ENCODE results near the gene FILIP1L.

FILIP1L gene

DNA sequence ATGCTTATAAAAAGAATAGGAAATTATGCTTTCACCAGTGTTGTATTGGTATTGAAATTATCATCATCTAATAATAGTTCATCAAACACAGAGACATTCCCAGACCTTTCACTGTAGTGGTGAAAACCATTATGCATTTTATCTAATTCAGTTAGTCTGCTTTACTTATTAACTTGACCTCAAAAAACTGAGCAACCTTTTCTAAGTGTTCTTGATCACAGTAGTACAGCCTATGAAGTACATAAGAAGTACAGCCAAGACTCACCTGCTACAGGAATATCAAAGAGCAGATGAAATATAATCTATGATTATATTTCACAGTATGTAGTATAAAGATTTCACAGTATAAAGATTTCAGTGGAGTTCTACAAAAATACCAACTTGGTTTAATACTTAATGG is 75.2 kb downstream of the FILIP1L start:
- no peak for DNase-seq

- no peak for DNase-seq
Observed at GRCh38 chr3:100033903-100034471, 80.3 kb downstream of the FILIP1L start.

DNA sequence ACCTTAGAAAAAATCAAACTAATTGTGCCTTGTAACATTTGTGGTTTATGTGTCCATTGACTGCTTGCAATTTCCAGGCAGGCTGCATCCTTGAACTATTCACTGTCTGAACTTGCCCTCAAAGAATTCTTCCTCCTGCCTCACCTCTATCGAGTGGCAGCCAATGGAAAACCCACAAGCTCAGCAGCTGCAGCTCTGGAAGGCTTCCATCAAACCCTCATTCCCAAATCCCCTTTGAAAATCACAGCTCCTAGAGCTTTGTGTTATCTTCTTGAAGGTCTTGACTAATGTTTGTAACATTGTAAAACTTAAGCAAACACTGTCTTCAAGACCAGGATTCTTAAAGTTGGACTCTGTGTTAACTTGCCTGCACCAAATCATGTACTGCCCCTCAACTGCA is 81.1 kb downstream of the FILIP1L start:
- DNase-seq, result no peak

DNA sequence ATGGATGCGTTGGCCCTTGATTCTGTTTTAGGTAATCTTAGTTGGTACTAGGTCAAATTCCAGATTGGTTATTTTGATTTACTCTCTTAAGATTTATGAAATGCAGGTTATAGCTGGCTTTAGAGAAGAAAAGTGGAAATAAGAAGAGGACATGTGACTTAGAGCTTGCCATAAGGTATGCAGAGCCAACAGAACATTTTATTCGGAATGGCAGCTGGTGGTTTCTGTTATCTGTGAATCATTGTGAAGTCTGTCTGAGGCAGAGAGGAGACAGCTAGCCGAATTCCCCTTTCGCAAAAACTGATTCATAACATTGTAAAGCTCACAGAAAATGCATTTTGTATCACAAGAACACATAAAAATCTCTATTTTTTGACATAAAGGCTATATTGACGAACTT is 82.1 kb downstream of the FILIP1L start:
- DNase-seq, result no peak

GRCh38 chr3:100030914-100031425 is 83.3 kb downstream of the FILIP1L start:
- no peak for DNase-seq

DNA sequence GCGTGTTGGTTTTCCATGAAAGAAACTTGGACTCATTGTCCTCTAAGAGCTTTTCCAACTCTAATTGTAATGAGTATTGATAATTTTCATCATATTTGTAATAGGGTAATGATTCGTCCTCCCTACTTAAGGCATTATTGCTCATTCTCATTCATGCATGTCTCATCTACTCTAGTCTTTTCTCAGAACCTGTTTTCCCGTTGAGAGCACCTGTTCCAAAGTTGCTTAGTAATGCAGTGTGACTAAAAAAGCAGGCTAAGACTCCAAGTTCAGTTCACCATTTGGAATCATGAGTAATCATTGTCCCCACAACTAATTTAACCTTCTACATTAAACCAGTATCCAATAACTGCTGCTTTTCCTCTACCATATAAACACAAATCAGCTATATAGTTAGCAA is 84.0 kb downstream of the FILIP1L start:
- DNase-seq, result no peak

- DNase-seq, result no peak
Observed at GRCh38 chr3:100029689-100030088, 84.6 kb downstream of the FILIP1L start.

DNA sequence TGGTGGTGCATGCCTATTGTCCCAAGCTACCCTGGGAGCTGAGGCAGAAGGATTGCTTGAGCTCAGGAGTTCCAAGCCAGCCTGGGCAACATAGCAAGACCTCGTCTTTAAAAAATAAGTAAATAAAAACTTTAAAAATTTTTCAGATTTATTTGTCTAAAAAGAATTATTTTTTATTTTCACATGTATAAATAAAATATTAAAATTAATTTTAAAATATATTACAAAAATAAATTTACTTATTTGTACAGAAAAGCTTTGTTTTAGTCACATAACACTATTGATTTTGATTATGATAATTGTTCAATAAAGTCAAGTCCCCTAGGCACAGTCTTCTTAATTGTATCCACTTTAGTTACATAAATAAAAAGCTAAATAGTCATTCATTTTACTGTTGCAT is 85.2 kb downstream of the FILIP1L start:
- DNase-seq, result no peak

- no peak for DNase-seq
Observed at GRCh38 chr3:100027321-100027720, 87.0 kb downstream of the FILIP1L start.

DNA sequence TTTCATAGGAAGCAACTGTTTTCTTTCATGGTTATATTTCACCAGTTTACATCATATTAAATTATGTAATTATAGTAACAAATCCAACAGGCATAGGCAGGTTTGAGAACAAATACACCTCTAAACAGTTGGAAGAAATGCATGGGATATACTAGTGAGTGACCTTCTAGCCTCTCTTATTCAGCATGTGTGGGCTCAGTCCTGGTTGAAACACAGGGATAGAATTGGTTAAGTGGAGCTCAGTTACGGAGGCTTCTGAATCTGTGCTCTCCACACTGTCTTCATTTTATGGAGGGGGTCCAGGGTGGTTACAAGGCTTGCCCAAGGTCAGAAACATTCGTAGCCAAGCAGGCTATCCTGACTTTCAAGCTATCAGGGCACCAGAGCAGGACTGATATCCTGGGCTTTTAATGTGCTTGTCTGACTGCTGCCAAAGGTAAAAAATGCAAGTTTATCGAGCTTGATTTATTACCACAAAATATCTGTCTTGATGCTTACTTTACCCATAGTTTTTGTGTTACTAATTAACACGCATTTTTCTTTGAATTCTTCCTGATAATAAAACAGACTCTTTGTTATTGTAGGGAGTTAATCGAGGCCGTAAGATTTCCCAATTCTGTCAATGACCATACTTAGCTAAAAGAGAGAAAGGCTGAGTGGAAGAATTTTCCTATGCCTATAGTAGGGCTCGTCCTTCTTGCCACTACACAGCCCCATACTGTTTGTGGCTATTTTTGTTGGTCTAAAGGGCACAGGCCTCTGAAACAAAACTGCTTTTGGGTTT is 89.6 kb downstream of the FILIP1L start:
- DNase-seq, result no peak

GRCh38 chr3:100023595-100023994 is 90.7 kb downstream of the FILIP1L start:
- no peak for DNase-seq

GRCh38 chr3:100023150-100023549 is 91.2 kb downstream of the FILIP1L start:
- DNase-seq, result peak; percentile 77

GRCh38 chr3:100022506-100022905 is 91.8 kb downstream of the FILIP1L start:
- no peak for DNase-seq

GRCh38 chr3:100020876-100021644 is 93.2 kb downstream of the FILIP1L start:
- no peak for DNase-seq

GRCh38 chr3:100019719-100020118 is 94.6 kb downstream of the FILIP1L start:
- no peak for DNase-seq

- no peak for DNase-seq
Observed at GRCh38 chr3:100018806-100019205, 95.5 kb downstream of the FILIP1L start.

DNA sequence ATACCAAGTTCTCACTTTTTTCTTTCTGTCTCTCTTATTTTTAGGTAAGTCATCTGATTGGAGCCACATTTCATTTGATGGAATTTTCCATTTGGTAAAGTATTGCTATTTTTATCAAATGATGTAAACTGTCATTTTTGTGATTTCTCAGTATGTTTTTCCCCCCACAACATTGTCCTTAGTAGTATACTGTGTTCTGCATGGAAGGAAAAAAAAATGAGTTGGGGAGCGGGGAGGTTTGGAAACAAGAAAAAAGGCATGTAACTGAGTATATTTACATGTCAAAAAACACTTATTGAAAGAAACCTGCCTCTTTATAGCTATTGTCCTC is 104.2 kb downstream of the FILIP1L start:
- DNase-seq, result no peak

DNA sequence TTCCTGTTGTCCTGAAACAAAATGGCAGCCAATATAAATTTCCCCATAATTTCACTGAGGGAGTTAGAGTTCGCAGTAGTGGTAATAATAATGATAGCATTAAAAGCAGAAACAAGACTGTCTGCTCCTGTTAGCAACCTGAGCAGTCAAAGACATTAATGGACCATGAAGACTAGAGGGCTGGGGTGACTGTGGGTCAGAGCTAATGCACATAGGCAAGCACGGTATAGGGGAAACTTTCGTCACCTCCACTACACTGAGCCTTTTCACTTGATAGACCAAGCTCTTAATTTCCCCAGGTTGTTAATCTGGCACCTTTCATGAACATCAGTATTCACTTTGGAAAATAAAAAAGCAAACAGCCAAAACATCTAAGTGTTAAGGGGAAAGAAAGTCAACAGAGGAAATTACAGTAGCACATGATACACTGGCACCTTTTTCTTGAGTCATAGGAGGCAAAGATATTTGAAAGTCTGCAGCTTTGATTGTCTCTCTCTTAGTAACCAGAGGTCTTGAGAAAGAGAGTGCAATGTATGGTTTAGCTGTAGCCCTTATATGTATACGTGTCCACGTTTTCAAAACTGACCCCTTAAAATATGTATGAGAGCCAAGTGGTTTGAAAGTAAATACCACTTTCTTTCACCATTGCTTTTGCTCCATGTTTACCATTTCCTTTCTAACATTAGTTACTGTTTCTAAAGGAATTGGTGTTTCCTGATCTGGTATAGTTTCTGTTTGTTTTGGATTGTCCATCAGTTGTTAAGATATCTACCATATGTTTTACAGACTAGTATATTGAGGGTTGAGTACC is 104.8 kb downstream of the FILIP1L start:
- DNase-seq, result no peak

DNA sequence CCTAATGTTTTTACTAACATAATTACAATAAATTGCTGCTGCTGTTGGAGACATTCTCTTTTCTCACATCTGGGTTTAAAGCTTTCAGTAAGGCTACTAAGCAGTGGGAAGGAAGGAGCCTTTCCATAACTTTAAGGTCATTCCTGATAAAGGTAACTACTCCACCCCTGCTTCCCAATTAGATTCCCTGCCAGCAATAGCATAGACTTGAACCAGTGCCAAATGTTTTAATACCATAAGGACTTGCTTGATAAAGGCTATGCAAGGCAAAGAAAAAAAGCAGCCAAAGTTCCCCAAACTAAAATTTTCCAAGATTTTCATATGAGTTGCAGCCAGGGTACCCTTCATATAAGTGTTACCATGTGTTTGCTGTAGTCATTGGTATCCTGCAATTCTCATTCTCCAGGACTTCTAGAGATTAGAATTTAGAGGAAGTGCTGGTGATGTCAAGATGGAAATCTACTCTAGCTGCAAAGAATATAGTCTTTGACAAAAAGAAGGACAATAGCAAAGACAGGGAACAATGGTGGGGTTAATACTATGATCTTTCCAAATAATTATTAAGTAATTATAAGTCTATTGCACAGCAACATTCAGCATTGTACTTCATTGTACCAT is 106.1 kb downstream of the FILIP1L start:
- no peak for DNase-seq

- DNase-seq, result no peak
Observed at GRCh38 chr3:100007313-100007712, 107.0 kb downstream of the FILIP1L start.

- DNase-seq, result no peak
Observed at GRCh38 chr3:100006570-100007271, 107.6 kb downstream of the FILIP1L start.
